Activated CD4-positive, alpha-beta T cell treated with anti-CD3 and anti-CD28 coated beads, Interleukin-10, Interleukin-2, amounts not matched to agents 100 ng/mL and 50 ng/mL, durations not matched to agents 16 hours and 8 hours (primary cell): ENCODE measurements around the gene CFAP251.
A peak's percentile ranks its signal among the peaks of the same experiment; 100 is the strongest.
"Not testable (repeated sequence)": the region's sequence is repeated elsewhere in the genome, so short reads cannot be mapped to it uniquely, and the experiment has no call there.

Source experiments
- DNase-seq: peaks from one replicate; pipeline ENCODE4 v3.0.0-alpha.2; 2020

Gene CFAP251

GRCh38 chr12:121980892-121981272 is 62.5 kb downstream of the CFAP251 start:
- DNase-seq, result no peak

- no peak for DNase-seq
These were observed 63.1 kb downstream of the CFAP251 start for GRCh38 chr12:121981456-121981855.

- no peak for DNase-seq
These were observed 64.6 kb downstream of the CFAP251 start for GRCh38 chr12:121982950-121983349.

- no peak for DNase-seq
These were observed 65.3 kb downstream of the CFAP251 start for GRCh38 chr12:121983536-121984210.

- DNase-seq, result no peak
These were observed 68.3 kb downstream of the CFAP251 start for GRCh38 chr12:121986489-121987245.

GRCh38 chr12:121988519-121988918 is 70.1 kb downstream of the CFAP251 start:
- not testable (repeated sequence) for DNase-seq

- no peak for DNase-seq
These were observed 71.1 kb downstream of the CFAP251 start for GRCh38 chr12:121989276-121990113.

GRCh38 chr12:121990114-121990647 is 71.8 kb downstream of the CFAP251 start:
- no peak for DNase-seq

GRCh38 chr12:121990692-121991603 is 72.6 kb downstream of the CFAP251 start:
- peak; percentile 90 for DNase-seq

- peak; percentile 94 for DNase-seq
These were observed 73.9 kb downstream of the CFAP251 start for GRCh38 chr12:121992059-121992879.

GRCh38 chr12:121996050-121996944 is 77.9 kb downstream of the CFAP251 start:
- no peak for DNase-seq

GRCh38 chr12:121996945-121997612 is 78.7 kb downstream of the CFAP251 start:
- DNase-seq, result no peak

- no peak for DNase-seq
These were observed 83.2 kb downstream of the CFAP251 start for GRCh38 chr12:122001466-122002209.

- DNase-seq, result no peak
These were observed 85.5 kb downstream of the CFAP251 start for GRCh38 chr12:122003651-122004611.

GRCh38 chr12:122004633-122005071 is 86.3 kb downstream of the CFAP251 start:
- no peak for DNase-seq

- no peak for DNase-seq
These were observed 86.9 kb downstream of the CFAP251 start for GRCh38 chr12:122005252-122005776.
